GM19452 (cell line): Measurements from ENCODE around the gene AIF1L.
"Not testable (repeated sequence)": the region's sequence is repeated elsewhere in the genome, so short reads cannot be mapped to it uniquely, and the experiment has no call there.

Experiments used
- ATAC-seq: cut with Tn5 transposase; IDR thresholded peaks from one replicate; pipeline ENCODE4 v1.9.1; 2021; ENCODE audit not compliant: unreplicated experiment

AIF1L gene

GRCh38 chr9:131097948-131098278, 1.6 kb downstream of the AIF1L start:
- no peak for ATAC-seq

DNA sequence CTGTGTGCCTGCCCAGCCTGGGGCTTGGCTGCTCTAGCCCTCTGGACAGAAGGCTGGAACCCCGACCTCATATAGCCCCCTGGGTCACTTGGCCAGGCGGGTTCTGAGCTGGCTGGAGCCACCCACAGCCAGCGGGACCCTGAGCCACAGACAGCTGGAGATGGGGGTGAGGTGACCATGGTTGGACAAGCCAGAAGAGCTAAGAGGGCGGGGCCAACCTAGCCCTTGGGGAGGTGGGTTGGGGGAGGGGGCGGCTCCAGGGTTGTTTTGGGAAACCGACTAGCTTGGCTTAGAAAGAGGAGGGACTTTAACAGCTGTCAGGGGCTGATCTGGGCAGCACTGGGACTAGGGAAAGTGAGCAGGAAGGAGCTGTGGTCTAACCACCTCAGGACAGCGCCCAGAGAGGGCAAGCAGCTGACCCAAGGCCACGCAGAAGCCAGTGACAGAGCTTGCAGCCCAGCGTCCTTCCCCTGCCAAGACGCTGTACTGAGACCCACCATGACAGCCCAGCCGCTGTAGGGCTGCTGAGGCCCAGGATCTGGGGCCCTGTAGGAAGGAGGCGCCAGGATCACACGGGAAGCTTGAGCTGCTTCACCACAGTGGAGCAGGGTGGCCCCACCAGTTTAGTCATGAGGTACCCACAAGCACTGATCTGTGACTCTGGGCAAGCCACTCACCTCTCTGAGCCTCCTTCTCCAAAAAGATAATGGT, 2.2 kb downstream of the AIF1L start:
- no peak for ATAC-seq

GRCh38 chr9:131099102-131099606, 2.8 kb downstream of the AIF1L start:
- ATAC-seq = no peak

DNA sequence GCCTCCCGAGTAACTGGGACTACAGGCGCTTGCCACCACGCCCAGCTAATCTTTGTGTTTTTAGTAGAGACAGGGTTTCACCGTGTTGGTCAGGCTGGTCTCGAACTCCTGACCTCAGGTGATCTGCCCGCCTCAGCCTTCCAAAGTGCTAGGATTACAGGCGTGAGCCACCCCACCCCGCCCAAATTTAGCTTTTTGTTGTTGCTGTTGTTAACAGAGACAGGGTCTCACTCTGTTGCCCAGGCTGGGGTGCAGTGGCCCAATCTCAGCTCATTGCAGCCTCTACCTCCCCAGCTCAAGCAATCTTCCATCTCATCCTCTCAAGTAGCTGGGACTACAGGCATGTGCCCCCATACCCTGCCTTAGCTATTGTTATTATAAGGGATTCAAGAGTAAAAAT, 3.5 kb downstream of the AIF1L start:
- ATAC-seq = not testable (repeated sequence)

GRCh38 chr9:131100445-131100844, 4.1 kb downstream of the AIF1L start:
- no peak for ATAC-seq

GRCh38 chr9:131101207-131101964, 5.1 kb downstream of the AIF1L start:
- no peak for ATAC-seq

- ATAC-seq = no peak
Measured at GRCh38 chr9:131103024-131103423, 6.7 kb downstream of the AIF1L start.

DNA sequence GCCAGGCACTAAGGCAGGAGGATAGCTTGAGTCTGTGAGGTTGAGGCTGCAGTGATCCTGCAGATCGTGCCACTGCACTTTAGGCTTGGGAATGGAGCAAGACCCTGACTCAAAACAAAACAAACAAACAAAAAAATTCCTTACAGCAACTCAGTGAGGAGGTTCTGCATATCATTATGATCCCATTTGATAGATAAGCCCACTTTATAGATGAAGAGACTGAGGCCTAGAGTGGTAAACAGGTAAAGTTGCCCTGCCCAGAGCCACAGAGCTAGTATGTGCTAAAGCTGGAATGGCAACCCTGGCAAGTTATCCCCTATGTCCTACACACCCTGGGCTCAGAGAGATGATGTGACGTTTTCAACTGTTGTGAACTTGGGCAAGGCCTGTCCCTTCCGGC, 7.2 kb downstream of the AIF1L start:
- no peak for ATAC-seq

DNA sequence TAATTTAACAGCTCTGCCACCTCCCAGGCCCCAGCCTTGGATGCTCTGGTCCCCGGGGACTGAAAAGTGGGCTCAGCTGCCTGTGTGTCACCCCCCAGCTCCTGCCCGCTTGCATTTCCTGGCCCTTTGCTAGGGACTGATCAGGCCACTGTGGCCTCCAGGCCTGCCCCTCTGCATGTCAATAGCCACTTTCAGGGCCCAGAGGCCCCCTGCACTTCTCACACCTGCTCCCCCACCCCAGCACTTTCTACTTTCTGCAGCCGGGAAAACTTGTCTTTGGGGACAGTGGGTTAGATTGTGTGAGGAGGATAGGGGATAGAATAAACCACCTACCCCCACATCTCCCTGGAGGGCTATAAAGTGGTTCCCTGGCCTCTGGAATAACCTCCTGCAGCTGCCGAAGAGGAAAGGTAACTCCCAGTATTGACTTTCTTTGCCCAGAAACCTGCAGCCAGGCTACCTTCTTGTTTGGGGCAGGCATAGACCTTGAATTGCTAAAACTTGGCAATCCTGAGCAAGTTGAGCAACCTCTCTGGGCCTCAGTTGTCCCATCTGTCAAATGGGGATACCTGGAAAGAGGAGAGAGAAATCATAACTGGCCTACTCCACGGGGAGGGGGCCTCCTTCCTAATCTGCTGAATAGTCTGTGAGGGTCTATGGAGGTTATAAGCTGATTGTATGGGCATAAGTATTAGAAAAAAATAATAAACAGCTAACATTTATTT, 7.8 kb downstream of the AIF1L start:
- no peak for ATAC-seq

- no peak for ATAC-seq
Measured at GRCh38 chr9:131105952-131106351, 9.6 kb downstream of the AIF1L start.

GRCh38 chr9:131107760-131108159, 11.4 kb downstream of the AIF1L start:
- no peak for ATAC-seq

- no peak for ATAC-seq
Measured at GRCh38 chr9:131111186-131111853, 15.0 kb downstream of the AIF1L start.

- ATAC-seq = no peak
Measured at GRCh38 chr9:131111854-131112311, 15.6 kb downstream of the AIF1L start.

DNA sequence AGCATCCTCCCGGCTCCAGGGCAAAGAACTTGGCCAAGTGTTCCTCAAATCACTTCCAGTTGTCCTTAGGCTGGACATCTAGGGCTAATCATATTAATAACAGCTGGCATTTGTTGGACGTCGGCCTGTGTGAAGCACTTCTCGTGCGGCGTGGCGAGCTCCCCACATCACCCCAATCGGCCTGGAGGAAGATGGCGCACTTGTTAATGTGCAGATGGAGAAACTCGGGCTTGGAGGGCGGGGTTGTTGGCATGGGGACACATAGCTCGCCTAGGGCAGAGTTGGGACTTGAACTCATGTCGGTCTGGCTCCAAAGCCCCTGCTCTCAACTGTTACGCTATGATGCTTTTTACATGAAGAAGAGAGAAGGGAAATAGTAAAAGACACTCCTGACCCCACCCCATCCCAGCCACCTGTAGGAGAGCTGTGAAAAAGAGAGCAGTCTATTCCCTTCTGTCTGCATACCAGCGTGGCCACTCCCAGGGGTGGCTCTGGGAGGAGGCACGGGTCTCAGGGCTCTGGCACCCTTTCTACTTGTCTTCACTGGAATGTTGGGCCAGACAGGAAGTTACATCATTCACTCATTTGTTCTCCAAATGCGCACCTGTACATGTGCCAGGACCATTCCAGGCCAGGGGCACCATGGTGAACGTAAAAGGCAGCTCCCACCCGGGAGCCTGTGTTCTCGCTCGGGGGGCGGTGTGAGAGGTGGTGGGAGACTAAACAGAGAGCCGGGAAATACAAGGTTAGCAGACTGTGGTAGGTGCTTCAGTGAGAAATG, 16.2 kb downstream of the AIF1L start:
- ATAC-seq = no peak

- no peak for ATAC-seq
Measured at GRCh38 chr9:131113655-131114054, 17.3 kb downstream of the AIF1L start.

DNA sequence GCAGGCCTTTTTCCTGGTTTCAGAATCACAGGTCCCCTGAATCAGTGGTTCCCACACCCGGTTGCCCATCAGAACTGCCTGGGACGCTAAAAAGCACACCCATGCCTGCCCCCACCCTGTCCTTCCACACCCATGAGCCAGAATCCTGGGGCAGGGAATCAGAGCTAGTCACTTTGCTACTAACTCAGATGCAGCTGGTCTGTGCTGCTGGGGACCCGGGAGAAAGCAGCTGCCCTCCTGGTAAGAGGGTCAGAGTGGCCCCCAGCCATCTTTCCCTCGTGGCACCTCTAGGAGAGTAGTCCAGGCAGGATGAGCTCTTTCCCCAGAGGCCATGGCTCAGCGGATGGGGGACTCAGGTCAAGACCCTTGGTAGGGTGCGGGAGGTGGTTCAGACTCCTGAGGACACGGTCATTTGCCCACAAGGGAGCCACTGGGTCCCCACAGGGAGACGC, 17.8 kb downstream of the AIF1L start:
- ATAC-seq = no peak

- ATAC-seq = not testable (repeated sequence)
Measured at GRCh38 chr9:131115360-131115742, 19.0 kb downstream of the AIF1L start.

GRCh38 chr9:131116281-131117120, 20.2 kb downstream of the AIF1L start:
- ATAC-seq = no peak

DNA sequence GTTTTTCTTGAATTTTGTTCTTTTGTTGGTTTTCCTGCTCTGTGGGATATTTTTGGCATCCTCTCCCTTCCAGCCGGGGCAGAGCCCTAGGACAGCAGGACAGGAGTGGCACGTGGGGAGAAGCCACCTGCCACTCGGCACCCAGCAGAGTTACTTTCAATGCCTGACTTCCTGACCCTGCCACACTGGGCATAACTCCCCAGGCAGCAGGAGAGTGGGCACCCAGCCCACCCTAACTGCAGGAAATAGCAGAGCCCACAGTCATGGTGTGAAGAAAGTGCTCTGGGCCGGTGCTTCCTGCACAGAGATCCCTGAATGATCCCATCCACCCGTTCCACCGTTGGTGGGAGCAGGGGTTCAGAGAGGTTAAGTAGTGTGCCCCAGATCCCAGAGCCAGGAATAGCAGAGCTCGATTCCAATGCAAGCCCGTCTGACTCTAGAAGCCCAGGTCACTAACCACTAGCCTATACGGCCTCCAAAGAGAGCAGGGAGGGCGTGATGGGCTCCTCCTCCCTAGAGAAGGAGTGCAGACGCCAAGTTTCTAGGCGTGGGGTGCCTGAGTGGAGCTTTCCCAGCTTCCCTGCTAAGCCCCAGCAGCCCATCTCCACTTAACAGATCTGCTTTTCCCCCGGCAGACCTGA, 20.9 kb downstream of the AIF1L start:
- no peak for ATAC-seq
